Measurements from ENCODE around the gene RPA1. TPM values are rescaled to one million over a fixed set of nuclear protein-coding genes. Genes with fewer than 3 reads are reported as not detected.
A peak's percentile ranks its signal among the peaks of the same experiment; 100 is the strongest.

RPA1 gene
- total RNA-seq, 2 donors from 2014 or later, result 63.4 to 105 TPM

DNA sequence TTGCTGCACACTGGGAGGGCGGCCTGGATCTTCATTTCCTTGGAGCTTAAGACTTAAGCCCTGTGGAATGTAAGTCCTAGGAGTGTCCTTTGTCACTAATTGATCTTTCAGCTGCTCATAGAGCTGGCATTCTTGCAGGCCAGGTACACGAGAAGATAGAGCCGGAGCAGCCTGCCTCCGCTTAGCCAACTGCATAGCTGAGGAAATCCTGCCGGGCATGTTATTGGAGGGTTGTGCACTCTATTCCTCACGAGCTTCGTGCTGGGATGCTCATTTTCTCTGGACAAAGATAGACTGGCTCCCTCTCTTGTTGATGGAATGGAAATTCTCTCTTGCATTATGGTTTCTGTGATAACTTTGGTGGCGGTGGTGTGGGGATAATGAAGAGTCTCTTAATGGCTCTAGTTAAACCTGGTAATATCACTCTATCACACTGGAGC, 76.9 kb downstream of the RPA1 start:
- H3K36me3 ChIP-seq, result no peaks in the 10 kb centered on the region
- no peak overlapping the region for H3K27ac ChIP-seq
- peaks cover 46% of the 10 kb centered on the region for H3K27me3 ChIP-seq
- no peaks in the 10 kb centered on the region for H3K9me3 ChIP-seq
- no peak for DNase-seq
- intact Hi-C loops (cut with DNase I), result loop anchor here (5.0 kb wide), 1 partner anchor 121 kb away; the partner anchor contains the start of gene RTN4RL1
- TF ChIP-seq, protein P1, sequence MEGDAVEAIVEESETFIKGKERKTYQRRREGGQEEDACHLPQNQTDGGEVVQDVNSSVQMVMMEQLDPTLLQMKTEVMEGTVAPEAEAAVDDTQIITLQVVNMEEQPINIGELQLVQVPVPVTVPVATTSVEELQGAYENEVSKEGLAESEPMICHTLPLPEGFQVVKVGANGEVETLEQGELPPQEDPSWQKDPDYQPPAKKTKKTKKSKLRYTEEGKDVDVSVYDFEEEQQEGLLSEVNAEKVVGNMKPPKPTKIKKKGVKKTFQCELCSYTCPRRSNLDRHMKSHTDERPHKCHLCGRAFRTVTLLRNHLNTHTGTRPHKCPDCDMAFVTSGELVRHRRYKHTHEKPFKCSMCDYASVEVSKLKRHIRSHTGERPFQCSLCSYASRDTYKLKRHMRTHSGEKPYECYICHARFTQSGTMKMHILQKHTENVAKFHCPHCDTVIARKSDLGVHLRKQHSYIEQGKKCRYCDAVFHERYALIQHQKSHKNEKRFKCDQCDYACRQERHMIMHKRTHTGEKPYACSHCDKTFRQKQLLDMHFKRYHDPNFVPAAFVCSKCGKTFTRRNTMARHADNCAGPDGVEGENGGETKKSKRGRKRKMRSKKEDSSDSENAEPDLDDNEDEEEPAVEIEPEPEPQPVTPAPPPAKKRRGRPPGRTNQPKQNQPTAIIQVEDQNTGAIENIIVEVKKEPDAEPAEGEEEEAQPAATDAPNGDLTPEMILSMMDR (IDR thresholded peaks at IDR 0.05), result no peak
- no peak overlapping the region for H3K9ac ChIP-seq (ENCODE audit: low read depth in 2 of 2, low read length in 2 of 2)
- H3K4me3 ChIP-seq, result no peak overlapping the region
- no peaks in the 10 kb centered on the region for H3K4me1 ChIP-seq

DNA sequence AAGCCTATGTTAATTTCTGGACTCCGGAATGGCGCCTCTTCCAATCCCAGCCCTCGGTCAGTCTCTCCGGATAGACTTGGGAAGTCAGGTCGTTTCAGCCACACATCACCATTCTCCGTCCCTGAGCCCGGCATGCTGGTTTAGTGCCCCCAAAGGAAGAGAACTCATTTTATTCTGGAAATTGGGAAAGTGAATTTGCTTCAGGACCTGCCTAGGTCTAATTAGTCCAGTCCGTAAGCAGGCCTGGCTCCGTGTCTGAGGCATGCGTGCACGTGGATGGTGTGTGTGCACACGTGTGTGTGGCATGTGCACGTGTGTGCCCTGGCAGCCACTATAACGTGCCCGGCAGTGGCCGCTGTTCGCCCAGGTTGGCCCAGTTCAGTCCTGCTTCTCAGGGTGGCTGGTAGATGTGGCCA, 77.4 kb downstream of the RPA1 start:
- H3K27me3 ChIP-seq, result peaks cover 46% of the 10 kb centered on the region
- H3K4me1 ChIP-seq, result no peaks in the 10 kb centered on the region
- no peak overlapping the region for H3K4me3 ChIP-seq
- TF ChIP-seq, protein P1 (IDR thresholded peaks at IDR 0.05), result no peak
- H3K9ac ChIP-seq (ENCODE audit: low read depth in 2 of 2, low read length in 2 of 2), result no peak overlapping the region
- no peak overlapping the region for H3K27ac ChIP-seq
- no peaks in the 10 kb centered on the region for H3K36me3 ChIP-seq
- intact Hi-C loops (cut with DNase I), result loop anchor here (5.0 kb wide), 1 partner anchor 120 kb away; the partner anchor contains the start of gene RTN4RL1
- no peaks in the 10 kb centered on the region for H3K9me3 ChIP-seq
- DNase-seq, result no peak

DNA sequence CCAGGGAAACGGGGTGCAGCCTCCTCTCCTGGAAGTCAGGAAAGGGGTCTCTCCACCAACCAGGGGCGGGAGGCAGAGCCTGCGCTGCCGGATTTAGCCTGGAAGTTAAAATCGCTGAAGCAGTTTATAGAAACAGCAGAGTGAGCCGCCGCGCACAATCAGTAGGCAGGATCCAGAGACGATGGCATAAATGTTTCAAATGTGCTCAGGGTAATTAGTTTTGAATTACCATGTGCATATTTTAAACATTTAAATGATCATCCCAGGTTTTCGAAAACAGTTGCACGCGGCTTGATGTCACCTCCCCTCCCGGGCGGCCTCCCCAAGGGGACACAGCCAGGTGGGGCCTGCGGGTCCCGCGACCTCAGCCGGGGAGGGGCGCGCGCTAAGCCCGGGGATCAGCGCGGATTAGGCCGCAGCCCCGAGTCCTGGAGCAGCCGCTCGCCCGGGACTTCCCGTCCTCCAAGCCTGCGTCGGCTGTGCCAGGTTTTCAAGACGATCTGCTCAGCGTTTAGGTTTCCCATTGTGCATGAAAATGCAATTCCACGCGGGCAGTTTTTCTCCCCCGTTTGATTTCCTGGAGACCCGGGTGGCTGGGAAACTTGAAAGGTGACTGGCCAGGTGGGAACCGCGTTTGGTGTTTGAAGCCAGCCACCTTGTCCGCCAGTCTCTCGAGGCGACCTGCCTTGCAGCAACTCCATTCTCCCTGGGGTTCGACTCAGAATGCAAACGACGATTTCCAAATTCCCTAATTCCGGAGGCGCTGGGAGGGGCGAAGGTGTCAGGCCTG, 78.3 kb downstream of the RPA1 start:
- no peak for DNase-seq
- H3K9me3 ChIP-seq, result no peaks in the 10 kb centered on the region
- TF ChIP-seq, protein P1 (IDR thresholded peaks at IDR 0.05), result no peak
- H3K27ac ChIP-seq, result no peak overlapping the region
- H3K36me3 ChIP-seq, result no peaks in the 10 kb centered on the region
- no peaks in the 10 kb centered on the region for H3K4me1 ChIP-seq
- intact Hi-C loops (cut with DNase I), result loop anchor here (5.0 kb wide), 1 partner anchor 119 kb away; the partner anchor contains the start of gene RTN4RL1
- no peak overlapping the region for H3K9ac ChIP-seq (ENCODE audit: low read depth in 2 of 2, low read length in 2 of 2)
- H3K4me3 ChIP-seq, result no peak overlapping the region
- H3K27me3 ChIP-seq, result peaks cover 51% of the 10 kb centered on the region

DNA sequence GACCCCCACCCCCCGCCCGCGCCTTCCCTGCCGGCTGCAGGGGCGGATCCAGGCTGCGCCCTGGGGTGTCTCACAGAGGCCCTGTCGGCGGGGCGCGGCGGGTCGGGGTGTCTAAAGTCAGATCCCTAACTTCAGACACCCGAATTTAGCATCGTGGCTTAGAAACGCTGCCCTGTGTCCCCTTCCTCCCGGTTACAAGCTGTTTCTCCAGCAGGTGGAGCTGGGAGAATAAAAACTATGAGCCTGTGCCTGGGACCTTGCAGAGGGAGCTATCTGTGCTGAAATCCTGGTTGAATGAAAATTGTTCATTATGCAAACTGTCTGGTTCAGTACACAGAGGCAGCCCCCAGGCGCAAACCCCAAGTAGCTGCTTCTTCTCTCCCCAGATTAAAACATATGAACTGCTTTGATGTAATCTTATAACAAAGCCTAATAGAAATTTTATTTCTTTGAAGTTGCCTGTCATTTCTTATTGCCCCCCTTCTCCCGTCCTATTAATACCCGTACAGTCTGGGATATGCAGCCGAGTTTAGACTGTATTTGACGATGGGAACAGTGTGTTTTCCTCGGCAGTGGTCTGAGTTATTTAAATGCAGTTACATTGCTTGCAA, 79.0 kb downstream of the RPA1 start:
- Histone ChIP-seq H3K9me3 (no peaks in the 10 kb centered on the region), H3K36me3 (no peaks in the 10 kb centered on the region), H3K4me3 (no peak overlapping the region), H3K27ac (no peak overlapping the region), H3K9ac (ENCODE audit: low read depth in 2 of 2, low read length in 2 of 2) (no peak overlapping the region), H3K27me3 (peaks cover 51% of the 10 kb centered on the region), H3K4me1 (no peaks in the 10 kb centered on the region)
- TF ChIP-seq, protein P1 (IDR thresholded peaks at IDR 0.05), result peak; percentile 53
- DNase-seq, result peak; percentile 59
- intact Hi-C loops (cut with DNase I), result loop anchor here (5.0 kb wide), 1 partner anchor 118 kb away; the partner anchor contains the start of gene RTN4RL1

DNA sequence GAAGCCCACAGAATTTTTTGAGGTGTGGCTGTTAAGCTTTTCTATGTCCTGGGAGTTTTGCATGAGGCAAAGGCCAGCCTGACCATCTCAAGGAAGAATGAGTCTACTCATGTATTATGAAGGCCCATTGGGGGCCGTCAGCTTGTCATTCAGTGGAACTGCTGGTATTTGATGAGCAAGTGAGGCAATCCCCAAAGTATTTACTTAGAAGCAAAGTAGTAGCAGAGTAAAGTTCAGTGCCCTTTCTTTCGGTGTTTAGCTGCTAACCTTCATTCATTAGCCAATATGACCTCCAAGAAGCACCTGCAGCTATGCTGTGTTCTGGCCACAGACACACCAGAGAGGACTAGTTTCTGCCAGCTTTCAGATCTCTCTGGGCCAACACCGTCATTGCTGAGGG, 80.2 kb downstream of the RPA1 start:
- intact Hi-C loops (cut with DNase I), result loop anchor here (5.0 kb wide), 1 partner anchor 117 kb away; the partner anchor contains the start of gene RTN4RL1
- H3K36me3 ChIP-seq, result no peaks in the 10 kb centered on the region
- TF ChIP-seq, protein P1 (IDR thresholded peaks at IDR 0.05), result no peak
- no peak overlapping the region for H3K4me3 ChIP-seq
- peaks cover 47% of the 10 kb centered on the region for H3K27me3 ChIP-seq
- no peak for DNase-seq
- H3K27ac ChIP-seq, result no peak overlapping the region
- no peaks in the 10 kb centered on the region for H3K9me3 ChIP-seq
- no peaks in the 10 kb centered on the region for H3K4me1 ChIP-seq
- H3K9ac ChIP-seq (ENCODE audit: low read depth in 2 of 2, low read length in 2 of 2), result no peak overlapping the region

Data from colonic mucosa (tissue), 4 donors.